ENCODE measurements around the gene GNAQ. TPM values are rescaled to one million over a fixed set of nuclear protein-coding genes. Genes with fewer than 3 reads are reported as not detected.
A peak's percentile ranks its signal among the peaks of the same experiment; 100 is the strongest.

Gene GNAQ
- total RNA-seq, 1 donor from 2014 or later, result 21.3 TPM

GRCh38 chr9:77912895-77913693, 118.5 kb downstream of the GNAQ start:
- TF ChIP-seq, protein P1, sequence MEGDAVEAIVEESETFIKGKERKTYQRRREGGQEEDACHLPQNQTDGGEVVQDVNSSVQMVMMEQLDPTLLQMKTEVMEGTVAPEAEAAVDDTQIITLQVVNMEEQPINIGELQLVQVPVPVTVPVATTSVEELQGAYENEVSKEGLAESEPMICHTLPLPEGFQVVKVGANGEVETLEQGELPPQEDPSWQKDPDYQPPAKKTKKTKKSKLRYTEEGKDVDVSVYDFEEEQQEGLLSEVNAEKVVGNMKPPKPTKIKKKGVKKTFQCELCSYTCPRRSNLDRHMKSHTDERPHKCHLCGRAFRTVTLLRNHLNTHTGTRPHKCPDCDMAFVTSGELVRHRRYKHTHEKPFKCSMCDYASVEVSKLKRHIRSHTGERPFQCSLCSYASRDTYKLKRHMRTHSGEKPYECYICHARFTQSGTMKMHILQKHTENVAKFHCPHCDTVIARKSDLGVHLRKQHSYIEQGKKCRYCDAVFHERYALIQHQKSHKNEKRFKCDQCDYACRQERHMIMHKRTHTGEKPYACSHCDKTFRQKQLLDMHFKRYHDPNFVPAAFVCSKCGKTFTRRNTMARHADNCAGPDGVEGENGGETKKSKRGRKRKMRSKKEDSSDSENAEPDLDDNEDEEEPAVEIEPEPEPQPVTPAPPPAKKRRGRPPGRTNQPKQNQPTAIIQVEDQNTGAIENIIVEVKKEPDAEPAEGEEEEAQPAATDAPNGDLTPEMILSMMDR (IDR thresholded peaks at IDR 0.05; ENCODE audit: insufficient read depth, low read length, severe bottlenecking), result no peak
- Histone ChIP-seq H3K36me3 (ENCODE audit: control insufficient read depth, insufficient read depth, low read length) (no peaks in the 10 kb centered on the region), H3K27me3 (ENCODE audit: control insufficient read depth, insufficient read depth, low read length) (no peaks in the 10 kb centered on the region), H3K4me3 (ENCODE audit: low read depth, low read length) (no peak overlapping the region)
- no peak for FAIRE-seq
- no peak for DNase-seq (ENCODE audit: low read depth)

DNA sequence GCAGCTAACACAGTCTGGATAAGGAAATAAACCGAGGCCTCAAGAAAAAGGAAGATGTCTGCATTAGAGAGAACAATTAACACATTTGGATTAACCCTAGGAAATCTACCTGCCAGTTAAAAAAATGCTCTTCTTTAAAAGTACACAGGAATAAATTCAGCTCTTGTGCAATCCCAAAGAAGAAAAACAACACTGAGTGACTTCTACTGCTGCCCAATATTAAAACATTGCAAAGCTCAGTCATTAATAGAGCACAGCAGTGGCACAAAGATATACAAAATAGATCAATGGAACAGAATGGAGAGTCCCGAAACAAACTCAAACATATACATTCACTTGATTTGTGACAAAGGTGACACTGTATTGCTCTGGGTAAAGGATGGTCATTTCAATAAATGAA, 119.7 kb downstream of the GNAQ start:
- TF ChIP-seq, protein P1 (IDR thresholded peaks at IDR 0.05; ENCODE audit: insufficient read depth, low read length, severe bottlenecking), result no peak
- FAIRE-seq (no peak), DNase-seq (ENCODE audit: low read depth) (no peak)
- H3K4me3 ChIP-seq (ENCODE audit: low read depth, low read length), result no peak overlapping the region
- no peaks in the 10 kb centered on the region for H3K36me3 ChIP-seq (ENCODE audit: control insufficient read depth, insufficient read depth, low read length)
- no peaks in the 10 kb centered on the region for H3K27me3 ChIP-seq (ENCODE audit: control insufficient read depth, insufficient read depth, low read length)

- Histone ChIP-seq H3K27me3 (ENCODE audit: control insufficient read depth, insufficient read depth, low read length) (no peaks in the 10 kb centered on the region), H3K4me3 (ENCODE audit: low read depth, low read length) (no peak overlapping the region), H3K36me3 (ENCODE audit: control insufficient read depth, insufficient read depth, low read length) (no peaks in the 10 kb centered on the region)
- TF ChIP-seq, protein P1 (IDR thresholded peaks at IDR 0.05; ENCODE audit: insufficient read depth, low read length, severe bottlenecking), result no peak
- FAIRE-seq (no peak), DNase-seq (ENCODE audit: low read depth) (no peak)
Observed at GRCh38 chr9:77910194-77910621, 121.4 kb downstream of the GNAQ start.

- FAIRE-seq (no peak), DNase-seq (ENCODE audit: low read depth) (no peak)
- H3K4me3 ChIP-seq (ENCODE audit: low read depth, low read length), result no peak overlapping the region
- H3K27me3 ChIP-seq (ENCODE audit: control insufficient read depth, insufficient read depth, low read length), result no peaks in the 10 kb centered on the region
- no peaks in the 10 kb centered on the region for H3K36me3 ChIP-seq (ENCODE audit: control insufficient read depth, insufficient read depth, low read length)
- TF ChIP-seq, protein P1 (IDR thresholded peaks at IDR 0.05; ENCODE audit: insufficient read depth, low read length, severe bottlenecking), result no peak
Observed at GRCh38 chr9:77909306-77909705, 122.3 kb downstream of the GNAQ start.

DNA sequence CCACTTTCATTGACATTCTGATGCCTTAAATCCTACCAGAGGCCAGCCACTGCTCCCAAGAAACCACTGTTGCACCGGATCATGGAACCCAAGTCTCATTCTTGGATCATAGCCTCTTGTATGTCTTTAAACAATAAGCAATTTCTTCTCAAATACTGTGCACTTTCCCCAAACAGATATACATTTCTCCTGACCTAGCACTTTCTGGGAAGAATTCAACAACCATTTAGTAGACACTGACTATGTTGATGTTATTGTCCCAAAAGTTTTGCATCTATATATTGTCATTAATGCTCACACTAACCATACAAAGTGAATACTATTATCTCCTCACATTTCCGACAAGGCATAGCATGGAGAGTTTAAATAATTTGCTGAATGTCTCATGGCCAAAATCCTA, 123.3 kb downstream of the GNAQ start:
- TF ChIP-seq, protein P1 (IDR thresholded peaks at IDR 0.05; ENCODE audit: insufficient read depth, low read length, severe bottlenecking), result no peak
- FAIRE-seq (no peak), DNase-seq (ENCODE audit: low read depth) (no peak)
- Histone ChIP-seq H3K4me3 (ENCODE audit: low read depth, low read length) (no peak overlapping the region), H3K36me3 (ENCODE audit: control insufficient read depth, insufficient read depth, low read length) (no peaks in the 10 kb centered on the region), H3K27me3 (ENCODE audit: control insufficient read depth, insufficient read depth, low read length) (no peaks in the 10 kb centered on the region)

GRCh38 chr9:77907585-77907984, 124.0 kb downstream of the GNAQ start:
- Histone ChIP-seq H3K4me3 (ENCODE audit: low read depth, low read length) (no peak overlapping the region), H3K27me3 (ENCODE audit: control insufficient read depth, insufficient read depth, low read length) (no peaks in the 10 kb centered on the region), H3K36me3 (ENCODE audit: control insufficient read depth, insufficient read depth, low read length) (no peaks in the 10 kb centered on the region)
- FAIRE-seq, result no peak
- TF ChIP-seq, protein P1 (IDR thresholded peaks at IDR 0.05; ENCODE audit: insufficient read depth, low read length, severe bottlenecking), result no peak
- DNase-seq (ENCODE audit: low read depth), result peak; percentile 73

Measured in bronchial epithelial cell (primary cell).